Stimulated activated CD4-positive, alpha-beta T cell treated with anti-CD3 and anti-CD28 coated beads, Interleukin-12 subunit alpha, Interleukin-12 subunit beta, amount 100 ng/mL, for 24 hours (primary cell): Measurements from ENCODE around the gene PRR5L.

Source experiments
- DNase-seq, 2 experiments: peaks; one replicate each; pipeline ENCODE4 v3.0.0-alpha.2; 2020; ENCODE audit warnings: low read depth in 2 of 2

The PRR5L gene

DNA sequence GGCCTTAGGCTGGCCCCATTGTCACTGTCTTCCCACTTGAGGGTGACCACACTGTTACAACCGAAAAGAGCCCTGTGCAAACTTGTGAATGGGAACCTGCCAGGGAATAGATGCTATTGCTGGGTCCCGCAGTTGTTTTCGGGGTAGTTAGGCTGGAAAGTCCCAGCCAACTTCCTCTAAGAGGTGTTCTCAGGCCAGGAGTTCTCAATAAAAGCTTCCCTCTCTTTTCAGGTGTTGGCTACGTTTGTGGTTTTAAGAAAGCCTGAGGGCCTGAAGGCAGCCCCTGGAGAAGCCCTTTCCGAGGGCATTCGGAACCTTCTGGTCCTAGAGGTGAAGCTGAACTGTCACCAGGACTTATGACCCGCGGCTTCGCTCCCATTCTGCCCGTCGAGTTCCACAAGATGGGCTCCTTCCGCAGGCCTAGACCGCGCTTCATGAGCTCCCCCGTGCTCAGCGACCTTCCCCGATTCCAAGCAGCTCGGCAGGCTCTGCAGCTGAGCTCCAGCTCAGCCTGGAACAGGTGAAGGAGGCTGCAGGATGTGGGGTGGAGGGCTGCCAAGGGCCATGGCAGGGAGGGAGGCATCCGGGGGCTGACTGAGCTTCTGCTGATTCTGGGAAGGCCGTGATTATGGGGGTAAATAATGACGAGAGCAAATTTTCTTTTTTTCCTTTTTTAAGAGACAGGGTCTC, 104.8 kb downstream of the PRR5L start:
- DNase-seq, result no peak

DNA sequence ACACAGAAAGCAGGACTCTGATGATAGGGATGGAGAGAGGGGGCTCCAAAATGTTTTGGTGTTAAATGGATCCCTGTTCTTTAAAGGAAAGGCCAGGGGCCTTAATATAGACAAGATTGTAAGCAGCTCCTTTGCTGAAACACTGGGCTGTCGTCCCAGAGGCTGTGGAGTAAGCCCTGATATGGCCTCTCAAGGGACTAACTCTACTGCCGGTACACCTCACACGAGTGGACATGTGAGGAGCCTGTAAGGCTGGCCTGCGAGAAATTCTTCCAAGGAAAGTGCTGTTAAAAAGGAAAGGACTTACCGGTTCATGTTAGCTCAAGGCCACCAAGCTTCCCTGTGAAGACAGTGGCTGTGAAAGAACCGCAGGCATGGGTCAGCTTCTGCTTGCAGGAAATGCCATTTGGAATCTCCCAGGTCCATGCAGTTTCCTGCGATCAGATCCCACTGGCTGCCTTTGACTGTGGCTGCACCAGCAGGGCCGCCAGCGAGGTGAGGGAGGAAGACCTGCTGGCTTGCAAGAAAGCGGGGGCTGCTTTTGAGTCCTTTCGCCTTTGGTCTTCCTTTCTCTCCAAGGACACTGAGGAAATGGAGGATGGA, 106.6 kb downstream of the PRR5L start:
- no peak for DNase-seq

DNA sequence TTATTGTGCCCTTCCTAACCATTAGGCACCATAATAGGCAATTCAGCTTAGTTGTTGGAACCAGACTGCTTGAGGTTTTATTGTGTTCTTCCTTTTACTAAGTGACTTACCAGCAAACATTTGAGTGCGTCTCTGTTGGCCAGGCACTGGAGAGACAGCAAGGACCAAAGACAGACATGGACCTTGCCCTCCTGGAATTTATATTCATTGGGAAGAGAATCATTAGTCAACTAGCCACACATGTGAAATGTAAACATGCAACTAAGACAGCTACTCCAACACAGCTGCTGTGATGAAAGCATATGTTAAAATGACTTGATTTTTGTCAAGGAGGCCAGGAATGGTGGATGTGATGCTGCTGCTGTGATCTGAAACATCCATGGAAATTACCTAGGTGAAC, 107.6 kb downstream of the PRR5L start:
- DNase-seq, result no peak

GRCh38 chr11:36404831-36405230, 108.7 kb downstream of the PRR5L start:
- DNase-seq, result no peak

- DNase-seq, result no peak
Measured at GRCh38 chr11:36405585-36406367, 109.7 kb downstream of the PRR5L start.

DNA sequence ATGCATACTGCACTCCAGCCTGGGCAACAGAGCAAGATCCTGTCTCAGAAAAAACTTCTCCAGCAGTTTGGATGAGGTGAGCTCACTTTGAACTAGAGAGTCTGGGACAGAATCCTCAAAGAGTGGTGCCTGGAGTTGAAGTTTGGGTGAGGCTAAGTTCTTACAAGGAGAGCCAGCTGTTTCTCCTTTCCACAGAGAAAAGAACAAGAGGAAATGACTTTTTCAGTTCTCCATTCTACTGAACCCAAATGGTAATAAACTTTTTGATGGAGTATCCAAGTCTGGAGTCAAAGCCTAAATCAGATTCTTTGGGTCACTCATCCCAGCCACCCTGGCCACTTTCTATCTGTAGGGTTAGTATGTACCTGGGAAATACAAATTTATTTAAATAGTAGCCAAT, 111.3 kb downstream of the PRR5L start:
- DNase-seq, result no peak

- DNase-seq, result no peak
Measured at GRCh38 chr11:36408498-36409136, 112.5 kb downstream of the PRR5L start.

- DNase-seq, result peak in 1 of 2 experiments; percentile 27
Measured at GRCh38 chr11:36409152-36409816, 113.2 kb downstream of the PRR5L start.

GRCh38 chr11:36411202-36411640, 115.1 kb downstream of the PRR5L start:
- no peak for DNase-seq

DNA sequence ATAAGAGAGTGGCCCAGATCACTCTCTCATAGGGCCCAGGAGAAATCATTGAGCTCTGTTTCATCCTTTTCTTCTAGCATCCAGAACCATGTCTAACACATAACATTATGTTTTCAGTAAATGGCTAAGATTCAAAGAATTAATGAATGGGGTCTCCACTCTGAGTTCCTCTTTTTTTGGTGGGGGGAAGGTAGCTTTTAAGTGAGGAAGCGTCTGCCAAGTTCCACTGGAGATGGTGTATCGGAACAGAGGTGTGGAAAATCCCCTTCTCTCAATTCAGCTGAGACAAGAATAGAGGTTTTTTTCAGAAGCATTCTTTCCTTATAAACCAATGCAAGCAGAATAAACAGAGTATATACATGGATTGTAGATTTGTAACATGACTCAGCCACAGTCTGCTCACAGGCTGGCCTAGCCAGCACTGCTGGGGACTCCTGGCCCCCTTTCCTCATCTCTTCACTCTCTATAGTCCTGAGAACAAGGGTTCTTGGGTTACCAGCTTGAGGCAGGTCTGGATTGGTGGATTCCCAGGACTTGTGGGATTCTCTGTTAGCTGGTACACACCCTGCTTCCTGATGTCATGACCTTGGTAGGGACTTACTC, 116.8 kb downstream of the PRR5L start:
- no peak for DNase-seq

DNA sequence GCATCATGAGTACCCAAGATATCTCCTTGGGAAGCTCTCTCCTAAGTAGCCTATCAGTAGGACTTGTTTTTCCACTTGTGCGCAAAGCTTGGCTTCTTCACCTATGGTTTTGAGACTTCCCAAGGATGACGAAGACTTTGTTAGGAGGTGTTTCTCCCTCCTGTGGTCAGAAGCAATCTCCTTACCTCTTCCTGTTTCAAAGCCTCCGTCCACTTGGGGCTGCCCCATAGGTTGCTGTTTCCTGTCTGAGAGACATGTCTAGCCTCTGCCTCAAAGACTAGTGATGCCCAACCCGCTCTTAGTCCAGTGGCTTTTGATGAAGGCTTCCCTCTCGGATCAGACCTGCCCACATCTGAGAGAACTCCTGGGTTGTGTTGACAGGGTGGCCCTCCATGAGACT, 121.1 kb downstream of the PRR5L start:
- DNase-seq, result no peak

GRCh38 chr11:36419791-36420424, 123.8 kb downstream of the PRR5L start:
- no peak for DNase-seq

GRCh38 chr11:36421546-36422155, 125.6 kb downstream of the PRR5L start:
- no peak for DNase-seq

GRCh38 chr11:36425561-36426081, 129.5 kb downstream of the PRR5L start:
- DNase-seq, result no peak

- no peak for DNase-seq
Measured at GRCh38 chr11:36426226-36426848, 130.2 kb downstream of the PRR5L start.

DNA sequence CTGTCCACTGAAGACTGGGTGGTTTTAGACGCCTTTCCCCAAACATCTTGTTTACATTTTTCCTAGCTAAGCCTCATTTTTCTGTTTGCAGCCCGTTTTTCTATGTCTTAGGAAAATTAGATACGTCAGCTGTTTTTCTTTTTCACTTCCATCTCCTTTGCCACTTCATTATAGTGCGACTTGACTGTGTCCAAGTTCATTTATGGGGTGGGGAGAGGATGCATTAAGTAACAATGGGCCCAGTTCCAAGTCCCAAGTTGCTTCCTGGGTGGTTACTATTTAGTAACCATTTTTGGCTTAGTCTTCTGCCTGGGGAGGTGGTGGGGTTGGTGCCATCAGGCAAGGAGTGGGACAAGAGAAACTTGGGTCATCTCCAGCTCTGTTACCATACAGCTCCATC, 131.0 kb downstream of the PRR5L start:
- DNase-seq, result no peak

GRCh38 chr11:36427876-36428275, 131.8 kb downstream of the PRR5L start:
- DNase-seq, result no peak

GRCh38 chr11:36431429-36432092, 135.5 kb downstream of the PRR5L start:
- no peak for DNase-seq

DNA sequence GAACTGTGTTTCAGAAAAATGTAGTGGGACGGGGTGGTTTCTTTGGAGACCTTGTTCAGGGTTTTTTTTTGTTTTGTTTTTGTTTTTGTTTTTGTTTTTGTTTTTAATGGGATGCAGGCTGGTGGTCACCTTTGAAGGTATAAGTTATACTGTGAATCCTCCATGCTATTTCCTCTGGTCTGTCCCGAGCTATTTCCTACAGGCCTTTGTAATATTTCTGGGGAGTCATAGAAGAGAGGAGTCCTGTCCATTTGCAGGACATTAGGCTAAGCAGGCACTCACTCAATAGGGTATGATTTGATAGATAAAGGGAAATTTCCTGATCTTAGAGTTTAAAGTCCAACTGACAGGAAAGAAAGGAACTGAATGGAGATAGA, 136.0 kb downstream of the PRR5L start:
- no peak for DNase-seq
